SK-N-MC (cell line): ENCODE data around the gene CRHR2.

Experiments
- EZH2 ChIP-seq: fragments of 200-600 bp; sonication (generic); IDR thresholded peaks from one replicate; pipeline ENCODE4 v1.6.1; 2017; ENCODE audit warnings: antibody characterized with exemption
- FOXP2 ChIP-seq: optimal IDR thresholded peaks from 2 replicates; pipeline ENCODE3; 2011; ENCODE audit warnings: mild to moderate bottlenecking, moderate library complexity; ENCODE audit not compliant: insufficient read depth; ENCODE audit errors: extremely low read length, control extremely low read depth
- POLR2AphosphoS5 ChIP-seq: IDR thresholded peaks from 2 replicates; pipeline ENCODE4 v1.6.1; 2012; ENCODE audit warnings: mild to moderate bottlenecking, low read depth, low read length, borderline replicate concordance

- TF ChIP-seq POLR2AphosphoS5 (no peak), EZH2 (no peak), FOXP2 (no peak)
Measured at GRCh38 chr7:30634634-30635201, 47.5 kb downstream of the CRHR2 start.
